NCI-H748 treated with DMSO at 0.1 percent for 48 hours (cell line): ENCODE results near the gene SNF8.

Experiments used
- DNase-seq: peaks from one replicate; lab custom pipeline; 2025; lab: John Stamatoyannopoulos, UW

Gene SNF8

DNA sequence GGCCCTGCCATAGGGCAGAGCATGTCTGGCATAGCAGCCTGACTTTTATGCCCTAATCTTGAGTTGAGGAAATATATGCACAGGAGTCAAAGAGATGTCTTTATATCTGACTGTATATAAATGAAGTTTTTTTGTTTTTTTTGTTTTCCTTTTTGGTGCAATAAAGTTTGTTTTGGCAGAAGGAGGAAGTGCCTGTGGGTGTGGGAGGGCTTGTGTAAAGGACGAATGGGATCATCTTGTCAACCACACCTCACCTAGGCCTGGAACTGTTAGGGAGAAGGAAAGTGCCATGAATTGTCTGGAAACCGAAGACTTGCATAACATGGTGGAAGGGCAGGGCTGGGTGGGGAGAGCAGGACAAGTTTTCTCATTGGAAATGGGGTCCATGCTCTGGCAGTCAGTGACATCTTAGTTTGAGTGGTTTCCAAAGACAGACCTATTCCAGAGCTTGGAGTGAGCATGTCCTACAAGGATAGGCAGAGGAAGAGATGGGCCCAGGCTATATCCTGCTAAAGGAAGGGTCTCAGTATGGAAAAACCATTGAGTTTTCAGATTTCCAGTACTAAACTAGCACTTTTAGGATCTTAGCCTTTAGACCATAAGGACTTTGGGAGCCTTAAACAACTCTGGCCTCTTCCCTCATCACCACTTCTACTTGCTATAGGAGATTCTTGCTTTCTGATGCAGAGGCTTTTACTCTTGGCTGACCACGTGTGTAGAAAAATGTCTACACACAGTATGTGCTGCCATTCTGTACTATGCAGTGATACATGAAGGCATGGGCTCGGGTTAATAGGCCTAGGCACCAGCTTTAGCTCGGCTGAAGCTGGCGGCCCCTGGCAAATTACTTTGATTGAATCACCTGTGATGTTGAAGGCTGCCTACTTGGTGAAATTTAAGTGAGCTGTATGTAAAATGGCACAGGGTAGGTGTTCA is 15.5 kb downstream of the SNF8 start:
- DNase-seq, result no peak

DNA sequence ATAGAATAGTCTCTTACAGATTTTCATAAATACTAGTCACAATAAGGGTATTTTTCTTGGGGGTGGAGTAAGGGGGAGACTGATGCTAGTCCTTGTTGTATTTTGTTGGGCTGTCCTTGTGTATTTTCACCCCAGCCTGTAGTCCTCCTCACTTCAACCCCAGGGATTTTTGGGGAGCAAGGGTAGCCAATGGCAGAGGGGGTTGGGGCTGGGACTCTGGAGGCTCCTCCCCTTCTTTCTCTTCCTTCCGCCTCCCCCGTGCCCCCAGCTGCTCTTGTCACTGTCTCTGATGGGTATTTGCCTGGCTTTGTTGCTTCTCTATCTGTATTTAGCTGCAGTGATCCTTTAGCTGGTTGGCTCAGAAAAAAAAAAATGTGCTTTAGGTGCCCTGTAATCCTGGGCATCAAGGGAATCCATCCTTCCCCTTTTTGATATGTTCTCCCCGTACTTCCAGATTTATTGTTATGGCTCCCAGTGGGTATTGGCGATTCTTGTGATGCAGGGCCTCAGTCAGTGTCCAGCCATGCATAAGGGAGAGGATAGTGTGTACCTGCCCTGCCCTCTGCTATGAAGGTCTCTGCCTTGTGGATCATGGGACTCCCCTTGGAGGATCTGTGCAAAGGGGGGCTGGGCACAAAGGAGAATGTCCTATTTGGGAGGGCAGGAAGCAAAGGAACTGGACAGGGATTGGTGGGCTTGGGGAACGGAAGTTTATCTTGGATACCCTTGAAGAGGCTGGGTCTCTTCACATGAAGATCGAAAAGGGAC is 16.5 kb downstream of the SNF8 start:
- no peak for DNase-seq

DNA sequence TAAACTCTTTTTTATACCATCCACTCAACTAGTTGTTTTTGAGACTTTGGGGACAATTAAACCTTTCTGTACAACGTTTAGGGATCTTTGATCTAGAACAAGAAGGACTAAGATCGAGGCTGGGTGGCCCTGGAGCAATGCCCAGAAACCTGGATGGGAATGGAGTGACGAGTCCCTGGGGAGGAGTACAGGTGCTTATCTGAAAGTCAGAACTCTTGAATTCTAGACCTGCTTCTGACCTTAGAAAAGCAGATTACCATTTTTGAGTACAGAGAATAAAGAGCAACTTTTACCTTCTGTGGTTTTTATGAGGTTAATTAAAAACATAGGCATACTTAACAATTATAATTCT is 18.7 kb downstream of the SNF8 start:
- no peak for DNase-seq

DNA sequence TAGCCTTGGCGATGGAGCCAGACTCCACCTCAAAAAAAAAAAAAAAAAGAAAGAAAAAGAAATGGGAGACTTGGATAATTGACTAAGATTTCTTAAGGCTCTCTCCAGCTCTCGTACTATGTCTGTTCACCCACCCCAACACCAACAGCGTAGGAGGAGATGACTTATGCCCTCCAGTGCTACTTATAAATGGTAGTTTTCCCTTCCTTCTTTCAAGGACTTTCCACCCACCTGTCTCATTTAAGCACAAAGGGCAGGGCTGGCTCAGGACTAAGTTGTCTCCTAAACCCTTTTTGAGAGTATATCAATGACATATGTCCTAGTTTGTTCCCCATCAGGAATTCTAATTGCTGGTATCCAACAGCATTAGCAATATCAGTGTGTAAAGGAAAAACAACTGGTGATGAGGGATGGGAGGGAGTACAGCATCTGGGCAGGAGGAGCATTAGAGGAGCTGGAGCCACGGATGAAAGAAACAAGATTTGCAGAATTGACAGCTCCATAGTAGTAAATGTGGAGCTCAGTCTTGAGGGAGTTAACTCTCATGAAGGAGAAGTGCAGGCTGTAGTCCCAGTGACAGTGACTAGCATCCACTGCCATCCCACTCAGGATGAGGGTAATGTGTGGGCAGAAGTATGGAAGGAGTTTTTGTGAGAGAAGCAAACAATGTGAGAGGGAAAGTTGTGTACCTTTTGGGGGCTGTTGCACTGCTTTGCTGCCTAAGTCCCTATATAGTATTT is 19.2 kb downstream of the SNF8 start:
- DNase-seq, result no peak

DNA sequence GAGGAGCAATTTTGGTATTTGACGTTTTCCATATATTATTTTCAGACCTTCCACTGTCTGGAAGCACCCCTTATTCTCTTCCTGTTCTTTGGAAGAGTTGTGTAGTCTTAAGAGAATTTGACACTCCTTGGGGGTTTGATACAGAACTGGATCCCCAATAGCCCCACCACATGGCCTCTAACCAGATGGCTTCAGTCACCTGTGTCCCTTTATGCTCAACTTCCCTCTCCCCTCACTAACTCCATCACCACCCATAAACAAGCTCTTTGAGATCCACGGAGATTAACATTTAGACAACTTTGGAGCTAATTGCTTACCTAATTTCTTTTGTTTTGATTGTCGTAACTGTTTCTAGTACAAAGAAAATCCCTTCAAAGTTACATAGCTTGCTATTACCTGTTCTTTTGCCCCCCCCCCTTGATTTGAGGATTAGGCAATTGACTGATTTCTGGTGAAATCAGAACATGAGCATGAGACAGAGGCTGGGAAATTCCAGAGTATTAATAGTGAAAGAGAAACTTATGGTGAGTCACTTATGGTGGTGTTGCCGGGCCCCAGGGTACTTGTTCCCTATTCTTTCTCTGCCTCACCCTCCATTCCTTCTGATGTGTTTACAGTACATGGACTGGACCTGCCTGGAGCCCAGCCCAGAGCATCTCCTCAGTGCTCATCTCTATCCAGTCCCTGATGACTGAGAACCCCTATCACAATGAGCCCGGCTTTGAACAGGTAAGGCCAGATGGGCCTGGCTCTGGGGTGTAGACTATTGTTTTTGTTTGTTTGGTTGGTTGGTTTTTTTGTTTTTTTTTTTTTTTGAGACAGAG is 29.0 kb downstream of the SNF8 start:
- DNase-seq, result no peak

DNA sequence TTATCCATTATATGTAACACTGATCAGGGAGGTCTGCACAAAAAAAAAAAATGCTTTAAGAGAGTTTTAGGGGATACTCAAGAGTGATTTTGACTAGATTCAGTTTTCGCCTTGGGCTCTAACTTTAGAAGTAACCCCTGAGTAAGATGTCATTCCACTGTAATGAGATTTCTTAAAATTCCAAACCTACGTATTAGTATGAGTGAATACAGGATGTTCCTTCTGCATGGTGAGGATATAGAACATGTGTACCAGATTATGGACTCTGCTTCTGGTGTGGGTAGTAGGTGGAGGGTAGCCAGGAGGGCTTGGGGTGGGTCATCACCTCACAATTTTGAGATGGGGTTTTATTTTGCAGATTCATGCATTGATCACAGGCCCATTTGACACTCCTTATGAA is 32.2 kb downstream of the SNF8 start:
- no peak for DNase-seq

DNA sequence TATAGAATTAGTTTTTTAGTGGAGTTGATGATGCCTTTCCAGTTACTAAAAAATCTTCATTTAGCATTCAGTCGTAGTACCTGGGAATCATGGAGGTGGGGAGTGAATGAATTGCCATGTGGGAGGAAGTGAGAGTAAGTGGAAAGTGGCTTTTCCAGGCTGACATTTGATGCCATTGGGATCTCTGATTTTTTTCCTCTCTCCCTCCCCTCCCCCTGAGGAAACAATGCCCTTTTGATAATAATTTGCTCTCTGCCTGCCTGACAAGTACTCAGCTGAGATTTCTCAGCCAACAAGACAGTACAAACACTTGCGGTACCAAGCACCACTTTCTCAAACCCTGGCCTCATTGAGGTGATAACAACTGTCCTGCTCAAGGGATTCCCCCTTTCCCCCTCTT is 34.3 kb downstream of the SNF8 start:
- no peak for DNase-seq

DNA sequence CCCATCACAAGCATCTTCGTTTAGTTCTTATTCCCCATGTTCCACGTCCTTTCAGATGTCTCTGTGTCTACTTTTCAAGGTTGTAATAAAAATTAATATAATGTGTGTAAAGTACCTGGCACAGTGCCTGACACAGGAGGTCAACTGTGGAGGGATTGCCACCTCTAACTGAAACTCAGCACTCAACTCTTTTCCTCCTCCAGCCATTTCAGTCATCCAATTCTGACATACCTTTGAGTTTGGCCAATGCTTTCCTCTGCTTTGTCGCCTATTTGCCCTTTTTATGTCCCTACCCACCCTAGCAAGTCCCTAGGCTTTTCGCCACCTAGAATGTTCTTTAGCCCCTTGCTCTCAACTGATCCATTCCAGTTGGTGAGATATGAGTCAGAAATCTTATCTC is 34.9 kb downstream of the SNF8 start:
- no peak for DNase-seq

DNA sequence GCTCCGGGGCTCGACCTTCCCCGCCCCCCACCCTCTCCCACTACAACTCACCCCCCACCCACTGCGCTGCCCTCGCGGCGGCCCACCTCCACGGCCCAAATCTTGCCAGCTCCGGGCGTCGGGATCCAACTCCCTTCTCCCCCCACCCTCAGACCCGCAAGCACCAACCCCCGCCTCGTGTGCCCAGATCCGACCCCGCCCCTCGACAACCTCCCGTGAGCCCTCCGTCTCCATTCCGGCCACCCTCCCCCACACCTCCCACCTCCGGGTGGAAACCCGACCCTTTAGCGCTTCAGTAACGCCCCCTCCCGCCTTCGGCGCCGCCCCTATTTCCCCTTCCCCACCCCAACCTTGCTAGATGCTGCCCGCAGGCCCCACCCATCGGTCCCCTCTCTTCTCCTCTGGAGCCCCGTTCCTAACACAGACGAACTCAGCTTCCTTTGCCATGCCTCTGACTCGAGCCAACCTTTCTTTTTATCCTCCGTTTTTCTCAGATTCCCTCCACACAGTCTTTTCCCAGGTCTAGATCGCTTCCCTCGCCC is 35.7 kb downstream of the SNF8 start:
- peak; percentile 74 for DNase-seq

DNA sequence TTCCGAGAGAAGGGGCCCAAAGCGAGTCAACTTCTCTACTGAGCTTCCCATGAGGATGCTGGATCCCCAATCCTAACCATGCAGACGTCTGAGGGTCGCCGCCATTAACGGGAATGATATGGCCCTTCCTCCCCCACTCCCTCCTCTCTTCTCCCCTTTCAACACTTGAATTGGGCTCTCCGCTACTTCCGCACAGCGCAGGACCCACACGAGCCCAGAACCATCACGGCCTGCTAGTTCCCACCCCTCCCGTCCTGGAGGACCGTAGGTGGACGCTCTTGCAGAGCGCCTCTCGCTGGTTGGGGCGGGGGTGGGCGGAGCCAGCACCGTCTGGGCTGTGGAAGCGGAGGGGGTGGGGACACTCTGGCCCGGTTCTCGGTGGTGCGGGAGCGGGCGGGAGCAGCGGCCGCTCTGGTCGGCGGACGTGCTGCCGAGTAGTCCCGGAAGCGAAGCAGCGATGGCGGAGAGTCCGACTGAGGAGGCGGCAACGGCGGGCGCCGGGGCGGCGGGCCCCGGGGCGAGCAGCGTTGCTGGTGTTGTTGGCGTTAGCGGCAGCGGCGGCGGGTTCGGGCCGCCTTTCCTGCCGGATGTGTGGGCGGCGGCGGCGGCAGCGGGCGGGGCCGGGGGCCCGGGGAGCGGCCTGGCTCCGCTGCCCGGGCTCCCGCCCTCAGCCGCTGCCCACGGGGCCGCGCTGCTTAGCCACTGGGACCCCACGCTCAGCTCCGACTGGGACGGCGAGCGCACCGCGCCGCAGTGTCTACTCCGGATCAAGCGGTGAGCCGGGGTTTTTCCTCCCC is 36.4 kb downstream of the SNF8 start, which contains the start of gene UBE2Z:
Gene UBE2Z (plus strand): TSS at position 361 of the 797 bp plus-strand sequence. CDS start 97 bp downstream, at position 458.
- DNase-seq, result peak; percentile 74

DNA sequence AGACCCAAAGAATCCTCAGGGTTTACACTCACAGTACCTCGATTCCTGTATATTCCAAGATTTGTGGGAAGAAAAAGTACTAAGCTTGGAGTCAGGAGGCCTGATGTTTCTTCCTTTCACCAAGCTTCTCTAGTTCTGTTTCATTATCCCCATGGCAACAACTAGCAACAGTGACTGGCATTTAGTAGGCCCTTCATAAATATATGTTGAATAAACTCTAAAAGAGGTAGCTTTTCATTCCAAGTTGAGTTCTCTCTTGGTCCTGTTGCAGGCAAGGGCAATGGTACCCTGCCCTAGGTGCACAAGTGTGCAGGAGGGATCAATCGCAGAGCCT is 37.0 kb downstream of the SNF8 start:
- DNase-seq, result no peak

DNA sequence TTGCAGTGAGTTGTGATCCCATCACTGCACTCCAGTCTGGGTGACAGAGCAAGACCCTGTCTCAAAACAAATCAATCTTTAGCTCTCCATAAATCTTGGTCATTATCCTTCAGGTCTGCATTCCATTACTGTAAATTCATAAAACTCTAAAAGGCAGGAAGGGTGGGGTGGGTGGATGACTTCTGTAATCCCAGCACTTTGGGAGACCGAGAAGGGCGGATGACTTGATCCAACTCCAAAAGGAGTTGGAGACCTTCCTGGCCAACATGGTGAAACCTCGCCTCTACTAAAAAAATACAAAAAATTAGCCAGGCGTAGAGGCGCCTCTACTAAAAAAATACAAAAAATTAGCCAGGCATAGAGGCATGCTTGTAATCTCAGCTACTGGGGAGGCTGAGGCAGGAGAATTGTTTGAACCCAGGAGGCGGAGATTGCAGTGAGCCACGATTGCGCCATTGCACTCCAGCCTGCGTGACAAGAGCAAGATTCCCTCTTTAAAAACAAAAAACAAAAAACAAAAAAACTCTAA is 38.6 kb downstream of the SNF8 start:
- DNase-seq, result no peak

DNA sequence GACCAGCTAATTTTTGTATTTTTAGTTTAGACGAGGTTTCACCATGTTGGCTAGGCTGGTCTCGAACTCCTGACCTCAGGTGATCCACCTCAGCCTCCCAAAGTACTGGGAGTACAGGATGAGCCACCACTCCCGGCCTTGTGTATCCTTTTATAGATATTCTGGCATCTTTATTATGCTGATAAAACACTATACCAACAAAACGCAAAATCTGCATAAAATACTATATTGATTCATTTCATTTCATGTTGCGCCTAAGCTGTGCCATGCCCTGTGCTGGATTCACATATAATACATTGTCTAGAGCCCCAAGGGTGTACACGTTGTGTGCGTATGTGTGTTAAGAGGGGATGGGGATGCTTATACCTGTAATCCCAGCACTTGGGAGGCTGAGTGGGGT is 40.2 kb downstream of the SNF8 start:
- no peak for DNase-seq

DNA sequence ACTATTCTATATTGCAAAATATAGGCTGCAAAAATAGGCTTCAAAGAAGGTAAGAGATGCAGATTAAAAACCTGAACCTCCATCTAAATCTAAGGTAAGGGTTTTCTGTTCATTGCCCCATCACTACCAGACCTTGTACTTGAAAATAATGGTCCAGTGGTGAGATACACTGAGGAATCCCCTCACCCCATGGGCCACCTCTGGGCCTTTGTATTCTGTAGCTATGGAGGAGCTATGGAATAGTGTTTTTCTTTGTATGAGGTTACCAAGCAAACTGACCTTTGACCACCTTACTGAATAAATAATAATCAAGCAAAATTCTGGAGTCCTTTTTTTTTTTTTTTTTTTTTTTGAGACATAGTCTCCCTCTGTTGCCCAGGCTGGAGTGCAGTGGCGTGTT is 41.2 kb downstream of the SNF8 start:
- DNase-seq, result no peak

DNA sequence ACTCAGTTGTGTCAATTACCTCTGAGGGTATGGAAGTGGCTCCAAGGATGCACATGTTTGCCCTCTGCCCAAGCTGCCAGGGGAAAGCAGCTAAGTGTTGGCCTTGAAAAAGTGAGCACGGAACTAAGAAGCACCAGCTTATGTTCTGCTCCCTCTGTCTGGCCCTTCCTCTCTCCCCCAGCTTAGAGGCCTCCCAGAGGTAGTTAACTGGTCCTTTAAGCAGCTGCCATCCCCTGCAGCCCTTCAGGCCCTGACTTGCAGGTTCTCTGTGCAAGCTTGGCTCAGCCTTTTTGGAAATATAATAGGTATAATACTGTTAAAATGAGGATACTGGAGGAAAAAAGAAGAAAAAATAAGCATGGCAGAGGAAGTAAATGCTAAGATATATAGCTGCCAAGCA is 43.4 kb downstream of the SNF8 start:
- DNase-seq, result no peak

DNA sequence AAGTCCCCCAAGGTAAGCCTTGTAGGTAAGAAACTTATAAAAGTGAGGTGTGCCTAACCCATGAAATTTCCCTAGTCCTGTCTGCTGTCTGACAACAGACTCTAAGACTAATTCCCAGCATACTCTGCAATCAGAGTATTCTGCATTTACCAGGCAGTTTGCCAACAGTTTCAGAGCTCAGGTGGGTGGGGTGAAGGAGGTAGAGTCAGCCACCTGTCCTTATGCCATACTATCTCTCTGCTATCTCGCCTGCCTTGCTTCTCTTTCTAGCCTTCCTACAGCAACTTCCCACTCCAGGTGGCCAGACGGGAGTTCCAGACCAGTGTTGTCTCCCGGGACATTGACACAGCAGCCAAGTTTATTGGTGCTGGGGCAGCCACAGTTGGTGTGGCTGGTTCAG is 49.8 kb downstream of the SNF8 start:
- no peak for DNase-seq

DNA sequence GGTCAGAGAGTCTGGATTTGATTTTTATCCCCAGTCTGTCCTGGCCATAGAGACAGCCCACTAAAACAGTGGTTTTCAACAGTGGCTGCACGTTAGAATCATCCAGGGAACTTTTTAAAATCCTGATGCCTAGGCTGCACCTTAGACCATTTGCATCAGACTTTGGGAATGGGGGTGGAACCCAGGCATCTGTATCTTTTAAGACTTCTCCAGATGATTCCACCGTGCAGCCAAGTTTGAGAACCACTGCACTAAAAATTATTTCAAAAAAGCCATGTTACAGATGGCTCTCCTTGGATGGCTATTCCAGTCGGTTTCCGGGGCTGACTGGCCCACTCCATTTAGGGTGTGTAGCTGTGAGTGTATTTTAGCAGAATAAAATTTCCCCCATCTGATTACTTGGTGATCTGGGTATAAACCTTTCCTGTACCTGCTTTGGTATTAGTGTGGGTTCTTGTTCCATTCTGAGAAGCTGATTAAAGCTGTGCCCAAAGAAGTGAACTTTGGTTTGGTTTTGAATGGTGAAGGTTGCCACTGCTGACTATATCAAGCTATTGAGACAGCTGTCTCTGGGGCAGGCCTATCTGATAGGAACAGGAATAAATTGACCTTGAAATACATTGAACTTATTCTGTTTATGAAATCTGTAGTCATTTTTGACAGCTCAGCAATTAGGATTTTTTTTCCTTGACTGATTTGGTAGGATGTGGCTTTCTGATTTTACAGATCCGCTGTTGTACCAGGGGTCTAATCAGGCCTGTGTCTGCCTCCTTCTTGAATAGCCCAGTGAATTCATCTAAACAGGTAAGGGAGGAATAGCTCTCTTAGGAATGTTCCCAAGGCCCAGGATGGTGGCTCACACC is 50.8 kb downstream of the SNF8 start:
- DNase-seq, result no peak

DNA sequence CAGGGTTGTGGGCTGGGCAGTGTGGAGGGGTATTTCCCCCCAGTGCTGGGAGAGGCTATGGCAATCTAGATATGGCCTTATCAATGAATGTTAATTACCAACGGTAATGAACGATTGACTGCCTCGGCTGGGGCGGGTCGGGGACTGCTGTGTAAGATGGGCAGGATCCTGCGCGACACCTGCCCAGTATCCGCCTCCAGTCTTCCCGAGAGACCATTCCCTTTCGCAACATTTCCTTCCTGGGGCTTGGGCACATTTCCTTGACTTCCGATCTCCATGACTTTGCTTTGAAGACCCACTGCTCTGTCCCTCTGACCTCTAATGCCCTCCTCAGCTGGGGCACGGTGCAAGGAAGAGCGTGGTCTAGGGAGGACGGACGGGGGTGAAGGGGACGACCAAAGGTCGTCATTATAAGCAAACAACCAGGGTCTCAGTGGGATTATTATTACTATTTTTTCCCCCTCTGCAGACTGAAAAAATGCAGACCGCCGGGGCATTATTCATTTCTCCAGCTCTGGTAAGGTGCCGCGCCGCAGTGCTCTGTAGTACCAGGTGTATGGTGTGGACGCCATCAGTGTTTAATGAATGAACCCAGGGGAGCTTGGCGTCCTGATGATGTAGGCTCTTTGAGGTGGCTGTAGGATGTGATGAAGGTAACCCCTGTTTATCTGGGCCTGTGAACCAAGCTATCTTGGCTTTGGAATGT is 51.5 kb downstream of the SNF8 start:
- DNase-seq, result no peak

DNA sequence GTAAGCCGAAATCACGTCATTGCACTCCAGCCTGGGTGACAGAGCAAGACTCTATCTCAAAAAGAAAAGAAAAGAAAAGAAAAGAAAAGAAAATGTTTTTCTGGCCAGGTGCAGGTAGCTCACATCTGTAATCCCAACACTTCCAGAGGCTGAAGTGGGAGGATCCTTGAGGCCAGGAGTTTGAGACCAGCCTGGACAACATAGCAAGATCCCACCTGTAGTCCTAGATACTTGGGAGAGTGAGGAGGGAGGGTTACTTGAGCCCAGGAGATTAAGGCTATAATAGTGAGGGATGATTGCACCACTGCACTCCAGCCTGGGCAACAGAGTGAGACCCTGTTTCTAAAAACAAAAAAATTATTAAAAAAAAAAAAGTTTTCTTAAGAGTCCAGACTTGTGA is 54.6 kb downstream of the SNF8 start:
- DNase-seq, result no peak
